ENCODE measurements around the gene DCC. TPM values are rescaled to one million over a fixed set of nuclear protein-coding genes. Genes with fewer than 3 reads are reported as not detected.

Gene DCC
- total RNA-seq, 6 experiments from 2014 or later: not detected

DNA sequence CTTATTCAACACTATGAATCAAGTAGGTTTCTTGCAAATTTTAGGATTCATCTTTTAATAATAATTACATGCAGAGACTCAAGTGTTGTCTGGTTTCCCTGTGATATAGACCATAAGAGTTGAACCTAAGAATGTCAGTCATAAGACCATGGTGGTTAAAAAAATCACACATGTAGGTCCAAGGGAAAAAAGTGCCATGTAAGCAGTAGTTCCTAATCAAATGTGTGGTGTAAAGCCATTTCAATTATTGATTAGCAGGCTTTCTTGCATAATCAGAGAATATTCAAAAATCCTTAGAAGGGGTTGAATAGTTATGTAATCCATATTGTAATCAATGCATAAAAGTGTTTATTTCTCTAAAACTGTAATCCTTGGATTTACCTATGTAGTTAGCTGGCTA, 93.8 kb downstream of the DCC start:
- Mint-ChIP-seq H3K27ac (no peak overlapping the region), H3K36me3 (ENCODE audit: low read depth) (no peaks in the 10 kb centered on the region), H3K27me3 (ENCODE audit: insufficient read depth) (no peaks in the 10 kb centered on the region), H3K4me1 (ENCODE audit: low read depth) (no peaks in the 10 kb centered on the region), H3K9me3 (peaks cover 55% of the 10 kb centered on the region), H3K4me3 (no peak overlapping the region)
- TF ChIP-seq, protein P1, sequence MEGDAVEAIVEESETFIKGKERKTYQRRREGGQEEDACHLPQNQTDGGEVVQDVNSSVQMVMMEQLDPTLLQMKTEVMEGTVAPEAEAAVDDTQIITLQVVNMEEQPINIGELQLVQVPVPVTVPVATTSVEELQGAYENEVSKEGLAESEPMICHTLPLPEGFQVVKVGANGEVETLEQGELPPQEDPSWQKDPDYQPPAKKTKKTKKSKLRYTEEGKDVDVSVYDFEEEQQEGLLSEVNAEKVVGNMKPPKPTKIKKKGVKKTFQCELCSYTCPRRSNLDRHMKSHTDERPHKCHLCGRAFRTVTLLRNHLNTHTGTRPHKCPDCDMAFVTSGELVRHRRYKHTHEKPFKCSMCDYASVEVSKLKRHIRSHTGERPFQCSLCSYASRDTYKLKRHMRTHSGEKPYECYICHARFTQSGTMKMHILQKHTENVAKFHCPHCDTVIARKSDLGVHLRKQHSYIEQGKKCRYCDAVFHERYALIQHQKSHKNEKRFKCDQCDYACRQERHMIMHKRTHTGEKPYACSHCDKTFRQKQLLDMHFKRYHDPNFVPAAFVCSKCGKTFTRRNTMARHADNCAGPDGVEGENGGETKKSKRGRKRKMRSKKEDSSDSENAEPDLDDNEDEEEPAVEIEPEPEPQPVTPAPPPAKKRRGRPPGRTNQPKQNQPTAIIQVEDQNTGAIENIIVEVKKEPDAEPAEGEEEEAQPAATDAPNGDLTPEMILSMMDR (IDR thresholded peaks at IDR 0.05): no peak
- no peak for DNase-seq

- Mint-ChIP-seq H3K9me3 (peaks cover 44% of the 10 kb centered on the region), H3K4me3 (no peak overlapping the region), H3K4me1 (ENCODE audit: low read depth) (no peaks in the 10 kb centered on the region), H3K27me3 (ENCODE audit: insufficient read depth) (no peaks in the 10 kb centered on the region), H3K36me3 (ENCODE audit: low read depth) (no peaks in the 10 kb centered on the region), H3K27ac (no peak overlapping the region)
- TF ChIP-seq, protein P1 (IDR thresholded peaks at IDR 0.05): no peak
- no peak for DNase-seq
Measured at GRCh38 chr18:52435301-52435700, 95.3 kb downstream of the DCC start.

DNA sequence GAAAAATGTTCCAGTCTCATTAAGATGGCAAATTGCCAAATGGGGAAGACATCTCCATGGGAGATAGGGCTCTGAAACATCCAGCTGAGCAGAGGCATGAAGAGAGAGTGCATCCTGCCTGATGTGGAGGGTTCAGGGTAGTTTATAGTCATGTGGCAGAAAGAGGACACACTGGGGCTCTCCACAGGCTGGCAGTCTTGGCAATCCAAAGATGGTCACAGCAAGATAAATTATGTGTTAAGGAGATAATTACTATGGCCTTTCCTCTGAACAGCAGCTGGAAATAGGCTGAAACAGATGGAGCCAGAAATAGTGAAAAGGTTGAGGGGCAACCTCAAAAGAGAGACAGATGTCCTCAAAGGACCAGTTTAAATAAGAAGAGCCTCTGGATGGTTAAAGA, 97.2 kb downstream of the DCC start:
- TF ChIP-seq, protein P1 (IDR thresholded peaks at IDR 0.05): no peak
- no peak overlapping the region for H3K4me3 Mint-ChIP-seq
- no peaks in the 10 kb centered on the region for H3K27me3 Mint-ChIP-seq (ENCODE audit: insufficient read depth)
- no peak overlapping the region for H3K27ac Mint-ChIP-seq
- no peaks in the 10 kb centered on the region for H3K36me3 Mint-ChIP-seq (ENCODE audit: low read depth)
- DNase-seq: no peak
- H3K9me3 Mint-ChIP-seq: peaks cover 36% of the 10 kb centered on the region
- no peaks in the 10 kb centered on the region for H3K4me1 Mint-ChIP-seq (ENCODE audit: low read depth)

GRCh38 chr18:52439457-52439856, 99.5 kb downstream of the DCC start:
- H3K27ac Mint-ChIP-seq: no peak overlapping the region
- peaks cover 6% of the 10 kb centered on the region; the same call in 1 of the 2 replicates for H3K36me3 Mint-ChIP-seq (ENCODE audit: low read depth)
- peaks cover 44% of the 10 kb centered on the region for H3K9me3 Mint-ChIP-seq
- no peak overlapping the region for H3K4me3 Mint-ChIP-seq
- DNase-seq: no peak
- TF ChIP-seq, protein P1 (IDR thresholded peaks at IDR 0.05): no peak
- H3K27me3 Mint-ChIP-seq (ENCODE audit: insufficient read depth): no peaks in the 10 kb centered on the region
- no peaks in the 10 kb centered on the region for H3K4me1 Mint-ChIP-seq (ENCODE audit: low read depth)

GRCh38 chr18:52441794-52442193, 101.8 kb downstream of the DCC start:
- H3K9me3 Mint-ChIP-seq: peaks cover 49% of the 10 kb centered on the region
- no peaks in the 10 kb centered on the region for H3K4me1 Mint-ChIP-seq (ENCODE audit: low read depth)
- H3K36me3 Mint-ChIP-seq (ENCODE audit: low read depth): peaks cover 6% of the 10 kb centered on the region; the same call in 1 of the 2 replicates
- DNase-seq: no peak
- no peak overlapping the region for H3K27ac Mint-ChIP-seq
- H3K27me3 Mint-ChIP-seq (ENCODE audit: insufficient read depth): no peaks in the 10 kb centered on the region
- H3K4me3 Mint-ChIP-seq: no peak overlapping the region
- TF ChIP-seq, protein P1 (IDR thresholded peaks at IDR 0.05): no peak

DNA sequence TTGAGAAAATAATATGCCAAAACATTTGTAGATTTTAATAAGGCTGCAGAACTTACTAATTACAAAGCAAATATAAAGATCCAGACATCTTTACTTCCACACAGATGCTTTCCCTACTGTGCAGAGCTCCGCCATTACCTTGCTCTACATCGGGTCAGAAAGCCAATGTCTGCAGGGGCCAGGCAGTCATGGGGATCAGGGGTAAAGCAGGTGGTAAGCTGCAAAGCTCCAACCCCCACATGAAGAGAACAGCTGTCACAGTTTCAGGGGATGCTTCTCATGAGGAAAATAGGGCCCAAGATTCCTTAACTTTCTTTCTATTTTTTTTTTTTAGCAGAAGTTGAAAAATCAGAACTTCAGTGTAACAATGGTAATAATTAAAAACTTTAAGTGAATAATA, 102.7 kb downstream of the DCC start:
- no peak for DNase-seq
- Mint-ChIP-seq H3K27me3 (ENCODE audit: insufficient read depth) (no peaks in the 10 kb centered on the region), H3K36me3 (ENCODE audit: low read depth) (peaks cover 6% of the 10 kb centered on the region; the same call in 1 of the 2 replicates), H3K4me1 (ENCODE audit: low read depth) (no peaks in the 10 kb centered on the region), H3K27ac (no peak overlapping the region), H3K4me3 (no peak overlapping the region), H3K9me3 (peaks cover 51% of the 10 kb centered on the region)
- TF ChIP-seq, protein P1 (IDR thresholded peaks at IDR 0.05): no peak

All from HFFc6 (cell line).